Right lobe of liver (tissue), 4 donors: Measurements from ENCODE around the gene ZNF285.

ENCODE experiments used
- POLR2A ChIP-seq: fragments of 450-650 bp; IDR thresholded peaks from one replicate; pipeline ENCODE4 v1.6.1; 2017; ENCODE audit warnings: antibody characterized with exemption, mild to moderate bottlenecking
- TF ChIP-seq, protein P1 (sequence below), 4 donors: fragments of 200-600 bp in 3 of 4; fragments of 450-650 bp in 1 of 4; IDR thresholded peaks; one replicate each; pipeline versions ENCODE4 v1.5.1 to v1.8.0; 2016 to 2022; ENCODE audit warnings: antibody characterized with exemption in 4 of 4, mild to moderate bottlenecking in 2 of 4
- donor health status: DM: no; HTN: no; CAD: no.
- donor health status: DM: no; HTN: no; CAD: no.
- donor health status: DM: no; HTN: yes; CAD: no.

DNA sequence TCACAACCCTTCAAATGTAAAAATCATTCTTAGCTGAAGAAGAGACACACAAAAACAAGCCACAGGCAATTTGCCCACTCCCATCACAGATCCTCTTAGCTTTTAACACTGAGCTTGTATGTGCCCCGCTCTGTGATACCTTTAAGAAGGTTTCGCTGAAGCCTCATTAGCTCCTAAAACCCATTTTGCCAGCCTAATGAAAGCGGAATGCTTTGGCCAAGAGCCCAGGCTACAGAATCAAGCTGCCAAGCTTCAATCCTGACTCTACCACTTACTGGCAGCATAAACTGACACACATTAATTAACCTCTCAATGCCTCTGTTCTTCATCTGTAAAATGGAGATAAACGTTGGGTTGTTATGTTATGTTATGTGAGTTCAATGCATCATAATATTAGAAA, 55.4 kb downstream of the ZNF285 start:
- TF ChIP-seq, protein P1, sequence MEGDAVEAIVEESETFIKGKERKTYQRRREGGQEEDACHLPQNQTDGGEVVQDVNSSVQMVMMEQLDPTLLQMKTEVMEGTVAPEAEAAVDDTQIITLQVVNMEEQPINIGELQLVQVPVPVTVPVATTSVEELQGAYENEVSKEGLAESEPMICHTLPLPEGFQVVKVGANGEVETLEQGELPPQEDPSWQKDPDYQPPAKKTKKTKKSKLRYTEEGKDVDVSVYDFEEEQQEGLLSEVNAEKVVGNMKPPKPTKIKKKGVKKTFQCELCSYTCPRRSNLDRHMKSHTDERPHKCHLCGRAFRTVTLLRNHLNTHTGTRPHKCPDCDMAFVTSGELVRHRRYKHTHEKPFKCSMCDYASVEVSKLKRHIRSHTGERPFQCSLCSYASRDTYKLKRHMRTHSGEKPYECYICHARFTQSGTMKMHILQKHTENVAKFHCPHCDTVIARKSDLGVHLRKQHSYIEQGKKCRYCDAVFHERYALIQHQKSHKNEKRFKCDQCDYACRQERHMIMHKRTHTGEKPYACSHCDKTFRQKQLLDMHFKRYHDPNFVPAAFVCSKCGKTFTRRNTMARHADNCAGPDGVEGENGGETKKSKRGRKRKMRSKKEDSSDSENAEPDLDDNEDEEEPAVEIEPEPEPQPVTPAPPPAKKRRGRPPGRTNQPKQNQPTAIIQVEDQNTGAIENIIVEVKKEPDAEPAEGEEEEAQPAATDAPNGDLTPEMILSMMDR (IDR thresholded peaks at IDR 0.05), result no peak
- no peak for TF ChIP-seq POLR2A
